Spleen (tissue), 7 donors: Measurements from ENCODE around the gene VLDLR.

Experiments
- POLR2A ChIP-seq, 3 donors: fragments of 450-650 bp; IDR thresholded peaks; one replicate each; pipeline ENCODE4 v1.5.1; 2017; ENCODE audit warnings: antibody characterized with exemption in 3 of 3, mild to moderate bottlenecking in 1 of 3
- TF ChIP-seq, protein P1 (sequence below), 11 experiments: fragments of 200-600 bp in 7 of 11; fragments of 450-650 bp in 4 of 11; sonication (generic) in 4 of 11; IDR thresholded peaks in 8 of 11; conservative IDR thresholded peaks in 3 of 11; 1 replicate in 7 of 11; 2 replicates in 4 of 11; pipeline versions ENCODE4 v1.4.0 to v1.8.0; 2016 to 2021; ENCODE audit warnings: antibody characterized with exemption in 11 of 11, inconsistent platforms in 4 of 11, mild to moderate bottlenecking in 1 of 11
- donor health status: DM: no; HTN: no; CAD: no; lungs with moderate emphysema.
- donor health status: DM: no; HTN: no; CAD: no.
- donor health status: DM: no; HTN: no; CAD: no.

DNA sequence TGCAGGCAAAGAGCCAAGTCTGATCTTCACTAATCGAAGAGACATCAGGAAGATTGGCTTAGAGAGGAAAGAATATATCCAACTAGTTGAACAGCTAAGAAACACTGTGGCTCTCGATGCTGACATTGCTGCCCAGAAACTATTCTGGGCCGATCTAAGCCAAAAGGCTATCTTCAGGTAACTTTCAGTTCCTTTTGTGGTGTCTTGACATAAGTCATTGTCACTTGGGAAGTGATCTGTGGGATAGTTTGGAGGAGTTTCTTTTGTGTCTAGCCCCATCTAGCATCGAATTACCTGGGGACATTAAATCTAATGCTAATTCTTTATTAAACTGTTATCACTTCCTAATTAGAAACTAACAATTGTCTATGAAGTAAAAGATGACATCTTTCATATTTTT is 24.0 kb downstream of the VLDLR start:
- TF ChIP-seq POLR2A (IDR thresholded peaks at IDR 0.05), result no peak
- TF ChIP-seq, protein P1, sequence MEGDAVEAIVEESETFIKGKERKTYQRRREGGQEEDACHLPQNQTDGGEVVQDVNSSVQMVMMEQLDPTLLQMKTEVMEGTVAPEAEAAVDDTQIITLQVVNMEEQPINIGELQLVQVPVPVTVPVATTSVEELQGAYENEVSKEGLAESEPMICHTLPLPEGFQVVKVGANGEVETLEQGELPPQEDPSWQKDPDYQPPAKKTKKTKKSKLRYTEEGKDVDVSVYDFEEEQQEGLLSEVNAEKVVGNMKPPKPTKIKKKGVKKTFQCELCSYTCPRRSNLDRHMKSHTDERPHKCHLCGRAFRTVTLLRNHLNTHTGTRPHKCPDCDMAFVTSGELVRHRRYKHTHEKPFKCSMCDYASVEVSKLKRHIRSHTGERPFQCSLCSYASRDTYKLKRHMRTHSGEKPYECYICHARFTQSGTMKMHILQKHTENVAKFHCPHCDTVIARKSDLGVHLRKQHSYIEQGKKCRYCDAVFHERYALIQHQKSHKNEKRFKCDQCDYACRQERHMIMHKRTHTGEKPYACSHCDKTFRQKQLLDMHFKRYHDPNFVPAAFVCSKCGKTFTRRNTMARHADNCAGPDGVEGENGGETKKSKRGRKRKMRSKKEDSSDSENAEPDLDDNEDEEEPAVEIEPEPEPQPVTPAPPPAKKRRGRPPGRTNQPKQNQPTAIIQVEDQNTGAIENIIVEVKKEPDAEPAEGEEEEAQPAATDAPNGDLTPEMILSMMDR (IDR thresholded peaks at IDR 0.05 in 8 of 11, conservative IDR thresholded peaks at IDR 0.05 in 3 of 11), result no peak
